GM21723 (cell line): ENCODE results near the gene ELF4.

Source experiments
- ATAC-seq: cut with Tn5 transposase; IDR thresholded peaks from one replicate; pipeline ENCODE4 v1.9.1; 2021; ENCODE audit warnings: mild to moderate bottlenecking, moderate library complexity; ENCODE audit not compliant: unreplicated experiment

ELF4 gene

DNA sequence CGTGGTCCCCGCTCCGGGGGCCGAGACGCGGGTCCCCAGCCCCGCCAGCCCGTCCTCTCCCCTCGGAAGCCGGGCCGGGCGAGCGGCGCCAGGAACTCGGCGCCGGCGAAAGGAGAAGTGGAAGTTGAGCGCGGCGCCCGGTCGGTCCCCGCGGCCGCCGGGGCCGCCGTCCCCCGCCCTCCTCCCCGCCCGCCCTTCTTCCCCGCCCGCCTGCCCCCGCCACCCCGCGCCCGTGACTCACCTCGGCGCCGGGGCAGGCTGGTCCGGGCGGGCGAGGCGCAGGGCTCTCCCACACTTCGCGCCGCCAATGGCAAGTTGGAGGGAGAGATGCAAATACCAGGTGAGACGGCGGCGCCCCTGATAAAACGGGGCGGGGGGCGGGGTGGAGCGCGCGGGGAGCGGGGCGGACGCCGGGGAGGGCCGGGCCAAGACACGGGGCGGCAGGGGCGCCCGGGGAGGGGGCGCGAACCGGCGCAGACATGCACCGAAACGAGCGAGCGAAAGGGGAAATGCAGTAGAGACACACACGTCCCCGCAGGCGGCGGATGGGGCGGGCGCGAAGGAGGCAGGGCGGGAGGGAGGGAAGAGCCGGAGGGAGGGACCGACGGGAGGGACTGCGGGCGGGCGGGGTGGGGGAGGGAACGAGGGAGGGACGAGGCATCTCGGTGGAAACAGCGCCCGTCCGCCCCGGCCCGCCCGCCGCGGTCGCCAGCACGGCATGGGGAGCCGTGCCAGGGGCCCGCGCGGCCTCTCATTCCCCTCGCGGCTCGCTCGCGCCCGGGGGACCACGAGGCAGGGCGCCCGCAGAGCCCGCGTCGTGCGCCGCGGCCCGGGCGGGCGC, at the start of gene ELF4:
Gene ELF4 (minus strand): TSS at position 119 of the 841 bp plus-strand sequence. CDS start 29,167 bp downstream, outside the sequence.
- ATAC-seq = peak; percentile 45

GRCh38 chrX:130159776-130160175, 49.5 kb upstream of the ELF4 start:
- ATAC-seq = no peak

GRCh38 chrX:130158311-130158710, 48.0 kb upstream of the ELF4 start:
- ATAC-seq = no peak

- no peak for ATAC-seq
Observed at GRCh38 chrX:130155564-130155963, 45.3 kb upstream of the ELF4 start.

DNA sequence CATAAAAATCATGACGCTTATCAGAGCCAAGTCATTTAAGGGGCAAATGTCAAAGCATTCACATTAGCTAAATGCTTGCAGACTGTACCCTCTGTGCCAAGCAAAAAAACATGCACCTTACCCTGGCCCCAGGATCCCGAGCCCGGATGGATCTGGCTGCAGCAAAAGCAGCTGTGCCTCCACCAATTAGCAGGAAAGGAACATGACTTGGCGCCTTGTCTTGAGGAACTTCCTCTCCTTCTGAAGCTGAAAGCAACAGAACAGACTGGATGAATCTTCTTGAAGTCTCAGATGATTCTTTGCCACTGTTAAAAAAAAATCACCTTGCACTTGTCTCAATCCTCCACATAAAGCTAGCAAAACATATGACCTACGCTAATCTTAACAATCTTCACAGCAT, 37.3 kb upstream of the ELF4 start:
- no peak for ATAC-seq

DNA sequence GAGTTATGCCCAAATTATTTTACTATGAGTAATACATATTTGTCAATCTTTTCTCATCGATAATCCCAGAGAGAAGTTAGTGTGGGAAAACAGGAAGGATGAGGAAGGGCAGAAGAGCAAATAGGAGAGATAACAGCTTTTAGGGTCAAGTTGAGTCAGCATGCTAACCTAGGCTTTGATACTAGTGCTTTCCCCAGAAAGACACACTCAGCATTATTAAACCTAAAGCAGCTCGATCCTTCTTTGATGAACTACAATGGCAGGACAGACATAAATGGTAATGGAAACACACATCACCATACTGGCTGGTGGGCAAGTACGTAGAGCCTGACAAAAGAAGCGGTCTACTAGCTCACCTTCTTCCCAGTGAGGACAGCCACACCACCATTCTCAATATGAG, 34.8 kb upstream of the ELF4 start:
- no peak for ATAC-seq

- ATAC-seq = no peak
Observed at GRCh38 chrX:130144509-130144908, 34.2 kb upstream of the ELF4 start.

DNA sequence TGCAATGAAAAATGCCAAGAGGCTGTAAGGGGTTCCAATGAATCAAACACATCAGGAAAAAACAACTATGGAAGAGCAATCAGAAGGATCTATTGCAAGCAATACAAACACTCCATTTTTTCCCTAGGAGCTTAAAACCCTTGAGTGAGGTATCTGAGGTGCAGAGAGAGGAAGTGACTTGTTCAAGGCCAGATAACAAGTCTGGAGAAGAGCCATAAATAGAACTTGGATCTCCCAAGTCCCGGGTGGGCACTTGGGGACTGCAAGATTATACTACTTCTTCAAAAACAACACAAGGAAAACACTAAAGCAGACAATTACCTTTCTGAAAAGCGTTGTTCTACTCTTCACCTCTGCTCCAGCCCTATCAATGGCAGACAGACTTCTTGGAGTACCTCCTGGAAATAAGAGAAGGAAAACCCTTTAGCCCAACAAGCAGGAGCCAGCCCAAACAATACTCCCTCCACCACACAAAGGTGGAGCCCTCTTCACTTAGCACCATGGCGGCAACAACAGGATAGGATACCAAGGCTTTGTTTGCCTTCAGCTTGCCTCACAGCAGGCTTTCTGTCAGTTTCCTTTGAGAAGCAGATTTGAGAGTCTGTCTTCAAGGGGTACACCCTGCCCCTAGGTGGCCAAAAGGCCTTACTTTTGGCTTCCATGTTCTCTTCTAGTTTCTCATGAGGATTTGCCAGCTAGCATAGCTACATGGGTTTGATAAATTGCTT, 29.3 kb upstream of the ELF4 start:
- ATAC-seq = no peak

- no peak for ATAC-seq
Observed at GRCh38 chrX:130136961-130137360, 26.7 kb upstream of the ELF4 start.

DNA sequence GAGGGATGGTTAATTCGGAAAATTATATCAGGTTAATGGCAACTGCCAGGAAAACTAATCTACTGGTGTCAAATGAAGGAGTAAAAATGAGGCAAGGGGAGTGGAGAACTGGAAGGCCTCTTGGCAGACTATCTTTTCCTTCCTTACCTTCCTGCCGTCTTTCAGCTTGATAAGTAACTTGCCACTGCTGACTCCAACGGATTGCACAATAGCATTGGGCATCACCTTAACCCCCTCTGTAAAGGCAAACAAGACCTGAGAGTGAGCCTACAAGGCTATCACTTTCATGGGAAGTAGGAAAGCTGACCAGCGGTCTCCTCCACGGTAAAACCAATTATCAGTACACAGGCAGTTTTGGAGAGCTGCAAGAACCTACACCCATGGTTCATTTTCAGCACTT, 26.2 kb upstream of the ELF4 start:
- ATAC-seq = no peak

DNA sequence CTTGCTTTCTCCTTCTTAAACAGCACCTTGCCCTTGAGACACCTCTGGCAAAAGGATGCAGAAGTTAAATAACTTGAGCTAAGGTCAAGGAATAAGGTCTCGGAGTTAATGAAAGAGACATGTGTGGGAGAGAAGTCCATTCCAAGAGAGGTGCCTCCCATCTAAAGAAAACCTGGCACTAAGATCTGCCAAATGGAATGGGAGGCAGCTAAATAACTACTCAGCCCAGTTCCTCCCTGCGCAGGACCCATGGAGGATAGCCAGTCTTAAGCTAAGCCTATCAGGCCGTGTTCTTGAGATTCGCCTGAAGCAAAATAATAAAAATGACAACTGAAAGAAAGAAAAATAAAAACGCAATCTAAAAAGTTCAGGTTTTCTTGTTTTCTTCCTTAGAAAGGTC, 20.7 kb upstream of the ELF4 start:
- ATAC-seq = no peak

- no peak for ATAC-seq
Observed at GRCh38 chrX:130125091-130125874, 15.0 kb upstream of the ELF4 start.

- ATAC-seq = no peak
Observed at GRCh38 chrX:130124577-130124976, 14.3 kb upstream of the ELF4 start.

DNA sequence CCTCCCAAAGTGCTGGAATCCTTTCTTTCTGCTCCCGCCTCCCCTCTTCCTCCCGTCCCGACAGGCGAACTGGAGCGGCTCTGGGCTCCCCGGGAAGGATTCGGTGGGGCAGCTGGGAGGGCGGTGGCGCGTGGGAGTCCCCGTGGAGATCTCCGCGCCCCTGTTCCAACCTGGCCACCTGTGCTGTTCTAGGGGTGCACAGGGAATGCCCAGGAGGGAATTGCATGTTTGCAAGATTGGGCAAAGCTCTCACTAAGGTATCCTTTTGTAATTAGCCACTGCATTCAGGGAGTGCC, 11.2 kb upstream of the ELF4 start:
- ATAC-seq = no peak

- ATAC-seq = peak; percentile 72
Observed at GRCh38 chrX:130120746-130121504, 10.6 kb upstream of the ELF4 start.

GRCh38 chrX:130120321-130120731, 10.0 kb upstream of the ELF4 start:
- ATAC-seq = peak; percentile 36

DNA sequence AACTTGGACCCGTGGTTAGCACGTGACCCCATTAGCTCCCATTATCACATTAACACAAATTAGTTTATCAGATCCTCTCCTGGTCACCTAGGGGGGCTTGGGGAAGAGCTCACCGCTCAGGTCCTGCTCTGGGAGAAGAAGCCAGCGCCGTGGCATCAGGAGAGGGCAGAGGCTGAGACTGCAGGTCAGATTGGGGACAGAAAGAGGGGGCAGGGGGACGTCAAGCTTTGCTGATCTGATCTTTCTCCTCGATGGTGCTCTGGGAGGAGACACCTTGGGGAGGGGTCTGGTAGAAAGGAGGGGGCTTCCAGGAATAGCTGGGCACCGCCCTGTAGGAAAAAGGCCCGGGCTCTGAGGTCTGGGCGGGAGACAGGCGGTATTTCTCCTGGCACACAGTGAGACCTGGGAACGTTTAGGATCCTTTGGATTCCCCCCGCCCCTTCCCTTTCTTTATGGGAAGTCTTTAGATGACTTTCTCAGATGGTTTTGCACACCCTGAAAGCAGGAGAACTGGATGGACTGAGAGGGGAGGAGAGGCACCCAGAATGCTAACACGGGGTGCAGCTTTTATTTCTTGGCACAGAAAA, 9.1 kb upstream of the ELF4 start:
- ATAC-seq = no peak

- no peak for ATAC-seq
Observed at GRCh38 chrX:130118441-130119311, 8.4 kb upstream of the ELF4 start.

DNA sequence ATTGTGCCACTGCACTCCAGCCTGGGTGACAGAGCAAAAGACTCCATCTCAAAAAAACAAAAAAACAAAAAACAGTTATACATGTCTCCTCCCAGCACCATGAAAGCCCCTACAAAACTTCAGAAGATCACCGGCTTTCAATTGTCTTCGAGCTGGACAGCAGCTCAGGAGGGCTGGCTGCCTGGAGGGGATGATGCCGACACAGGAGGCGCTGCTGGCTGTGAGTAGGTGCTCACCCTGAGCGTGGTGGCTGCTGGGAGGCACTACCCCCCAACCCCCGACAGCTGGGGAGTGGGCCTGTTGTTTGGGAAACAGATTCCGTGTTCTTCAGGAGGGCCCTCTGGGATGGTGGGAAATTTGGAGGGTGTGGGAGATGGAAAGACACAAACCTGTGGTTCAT, 6.9 kb upstream of the ELF4 start:
- ATAC-seq = no peak
